ENCODE data around the gene SYT9. TPM values are rescaled to one million over a fixed set of nuclear protein-coding genes. Genes with fewer than 3 reads are reported as not detected.

The SYT9 gene
- total and polyA plus RNA-seq, 4 donors = 0.01 to 0.12 TPM; not detected in 2

DNA sequence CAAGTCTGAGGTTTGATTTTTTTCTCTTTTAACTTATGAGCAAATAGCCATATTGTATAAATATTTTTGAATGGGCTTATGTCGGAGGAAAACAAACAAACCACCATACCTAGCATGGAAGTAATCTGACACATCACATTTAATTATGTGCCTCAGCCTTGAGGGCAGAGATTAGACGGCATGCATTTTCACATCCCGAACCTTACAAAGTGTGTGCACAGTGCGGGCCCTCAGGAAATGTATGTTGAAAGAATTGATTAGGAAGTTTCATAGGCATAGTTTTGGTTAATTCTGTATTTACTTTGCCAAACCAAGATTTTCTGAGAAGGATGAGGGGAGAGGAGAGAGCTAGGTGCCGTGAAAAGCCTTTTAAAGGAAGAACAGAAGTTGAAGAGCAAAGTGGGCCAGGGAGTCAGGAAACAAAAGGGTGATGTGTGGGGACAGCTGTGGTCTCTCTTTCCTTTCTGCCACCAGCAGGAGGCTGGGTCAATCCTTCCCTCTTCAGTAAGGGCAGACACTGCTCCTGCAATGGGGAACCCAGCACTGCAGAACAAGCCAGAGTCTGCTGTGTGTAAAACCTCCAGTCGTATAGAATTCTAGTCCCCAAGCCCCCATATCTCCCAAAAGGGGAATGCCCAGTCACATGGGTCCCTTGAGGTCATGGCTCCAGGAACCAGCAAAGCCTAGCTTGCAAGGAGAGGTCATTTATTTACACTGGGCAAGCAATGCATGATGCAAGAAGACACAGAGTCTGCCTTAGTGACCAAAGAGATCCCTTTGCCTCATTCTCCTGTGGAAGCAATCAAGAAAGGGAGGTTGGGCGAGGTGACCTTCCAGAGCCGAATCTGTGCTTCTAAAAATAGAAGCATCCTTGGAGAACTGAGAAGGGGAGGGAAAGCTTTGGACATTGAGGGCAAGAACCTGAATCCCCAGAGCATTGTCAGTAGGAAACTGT, 162.5 kb downstream of the SYT9 start:
- Histone ChIP-seq H3K4me3 (no peak overlapping the region), H3K36me3 (ENCODE audit: control insufficient read depth in 4 of 4, insufficient read depth in 4 of 4, low read length in 4 of 4) (no peaks in the 10 kb centered on the region), H3K27ac (ENCODE audit: low read depth in 1 of 2, low read length in 1 of 2) (no peak overlapping the region), H3K4me1 (ENCODE audit: control insufficient read depth in 5 of 5, insufficient read depth in 5 of 5, low read length in 5 of 5) (no peaks in the 10 kb centered on the region), H3K27me3 (ENCODE audit: control insufficient read depth in 3 of 3, insufficient read depth in 3 of 3, low read length in 2 of 3) (no peaks in the 10 kb centered on the region), H3K9ac (ENCODE audit: insufficient read depth in 1 of 2, low read length in 2 of 2) (no peak overlapping the region), H3K9me3 (ENCODE audit: control insufficient read depth in 4 of 4, insufficient read depth in 3 of 4, low read length in 3 of 4) (peaks cover 0 to 10% (median 0%) of the 10 kb centered on the region in 4 donors)
- no peak for DNase-seq
- WGBS, 2 donors = 56 to 61% methylated on average over 8 of the region's 8 CpGs
- no peak for ATAC-seq (ENCODE audit: insufficient read depth, low FRiP score)
- no peak for TF ChIP-seq CTCF (IDR thresholded peaks at IDR 0.05; ENCODE audit: control extremely low read depth, extremely low read depth)

DNA sequence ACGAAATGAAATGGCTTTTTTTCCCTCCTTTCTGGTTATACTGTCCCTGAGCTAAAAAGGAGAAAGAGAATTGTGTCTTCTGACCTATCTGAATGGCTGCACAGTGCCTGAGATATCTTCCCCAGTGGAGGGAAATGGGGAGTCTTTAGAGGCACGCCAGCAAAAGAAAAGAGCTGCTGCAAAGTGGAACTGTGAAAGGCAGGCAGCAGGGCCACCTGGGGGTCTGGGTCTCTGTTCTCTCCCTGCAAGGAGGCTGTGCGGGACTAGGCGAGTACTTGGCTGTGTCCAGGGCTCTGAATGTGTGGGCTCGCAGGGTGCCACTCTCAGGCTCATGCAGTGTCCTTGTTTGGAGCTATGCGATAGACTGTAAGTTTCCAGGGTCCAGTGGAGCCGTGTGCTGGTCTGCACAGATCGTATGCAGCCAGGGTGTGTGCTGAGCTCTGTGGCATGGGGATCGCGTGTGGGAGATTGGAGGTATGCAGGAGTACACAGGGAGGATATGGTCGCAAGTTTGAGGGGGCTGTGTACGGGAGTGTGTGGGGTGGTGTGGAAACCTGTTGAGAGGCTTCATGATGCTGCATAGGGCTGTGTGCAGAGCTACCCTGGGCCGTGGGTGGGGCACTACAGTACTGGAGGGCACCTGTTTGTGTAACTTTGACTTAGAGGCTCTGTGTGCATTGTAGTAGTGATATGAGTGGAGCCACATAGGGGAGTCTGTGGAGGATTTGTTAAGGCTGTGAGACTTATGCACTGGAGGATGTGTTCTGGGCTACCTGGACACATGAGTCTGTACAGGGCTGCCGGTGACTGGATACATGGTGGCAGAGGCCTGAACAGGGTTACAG, 163.5 kb downstream of the SYT9 start:
- Histone ChIP-seq H3K4me3 (no peak overlapping the region), H3K9me3 (ENCODE audit: control insufficient read depth in 4 of 4, insufficient read depth in 3 of 4, low read length in 3 of 4) (peaks cover 0 to 10% (median 0%) of the 10 kb centered on the region in 4 donors), H3K9ac (ENCODE audit: insufficient read depth in 1 of 2, low read length in 2 of 2) (no peak overlapping the region), H3K4me1 (ENCODE audit: control insufficient read depth in 5 of 5, insufficient read depth in 5 of 5, low read length in 5 of 5) (no peaks in the 10 kb centered on the region), H3K27ac (ENCODE audit: low read depth in 1 of 2, low read length in 1 of 2) (no peak overlapping the region), H3K27me3 (ENCODE audit: control insufficient read depth in 3 of 3, insufficient read depth in 3 of 3, low read length in 2 of 3) (no peaks in the 10 kb centered on the region), H3K36me3 (ENCODE audit: control insufficient read depth in 4 of 4, insufficient read depth in 4 of 4, low read length in 4 of 4) (no peaks in the 10 kb centered on the region)
- WGBS, 2 donors = 84 to 88% methylated on average over 14 of the region's 14 CpGs
- ATAC-seq (ENCODE audit: insufficient read depth, low FRiP score) = no peak
- DNase-seq = no peak
- TF ChIP-seq CTCF (IDR thresholded peaks at IDR 0.05; ENCODE audit: control extremely low read depth, extremely low read depth) = no peak

DNA sequence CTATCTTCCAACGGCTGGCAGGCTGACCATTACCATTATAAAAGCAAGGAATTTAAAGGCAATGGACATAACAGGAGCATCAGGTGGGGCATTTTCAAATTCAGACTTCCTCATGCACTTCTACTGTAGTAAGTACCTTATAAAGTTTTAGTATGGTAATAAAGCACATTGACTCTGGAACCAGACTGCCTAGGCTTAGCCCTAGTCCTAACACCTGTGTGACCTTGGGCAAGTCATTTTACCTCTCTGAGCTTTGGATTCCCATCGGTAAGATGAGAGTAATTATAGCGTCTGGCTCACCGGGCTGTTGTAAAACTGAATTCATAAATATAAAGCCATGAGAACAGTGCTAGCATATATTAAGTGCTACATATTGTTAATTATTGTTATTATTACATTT, 164.4 kb downstream of the SYT9 start:
- Histone ChIP-seq H3K4me3 (no peak overlapping the region), H3K36me3 (ENCODE audit: control insufficient read depth in 4 of 4, insufficient read depth in 4 of 4, low read length in 4 of 4) (no peaks in the 10 kb centered on the region), H3K9me3 (ENCODE audit: control insufficient read depth in 4 of 4, insufficient read depth in 3 of 4, low read length in 3 of 4) (peaks cover 0 to 10% (median 0%) of the 10 kb centered on the region in 4 donors), H3K9ac (ENCODE audit: insufficient read depth in 1 of 2, low read length in 2 of 2) (no peak overlapping the region), H3K27ac (ENCODE audit: low read depth in 1 of 2, low read length in 1 of 2) (no peak overlapping the region), H3K4me1 (ENCODE audit: control insufficient read depth in 5 of 5, insufficient read depth in 5 of 5, low read length in 5 of 5) (no peaks in the 10 kb centered on the region), H3K27me3 (ENCODE audit: control insufficient read depth in 3 of 3, insufficient read depth in 3 of 3, low read length in 2 of 3) (no peaks in the 10 kb centered on the region)
- TF ChIP-seq CTCF (IDR thresholded peaks at IDR 0.05; ENCODE audit: control extremely low read depth, extremely low read depth) = no peak
- ATAC-seq (ENCODE audit: insufficient read depth, low FRiP score) (no peak), DNase-seq (no peak)
- 57 to 72% methylated on average over 4 of the region's 4 CpGs for WGBS, 2 donors

Measured in lung (tissue), 12 donors.